DMS79 (cell line): ENCODE results near the gene RUNX2.

Source experiments
- DNase-seq: peaks from one replicate; lab custom pipeline; 2025; lab: John Stamatoyannopoulos, UW

The RUNX2 gene

DNA sequence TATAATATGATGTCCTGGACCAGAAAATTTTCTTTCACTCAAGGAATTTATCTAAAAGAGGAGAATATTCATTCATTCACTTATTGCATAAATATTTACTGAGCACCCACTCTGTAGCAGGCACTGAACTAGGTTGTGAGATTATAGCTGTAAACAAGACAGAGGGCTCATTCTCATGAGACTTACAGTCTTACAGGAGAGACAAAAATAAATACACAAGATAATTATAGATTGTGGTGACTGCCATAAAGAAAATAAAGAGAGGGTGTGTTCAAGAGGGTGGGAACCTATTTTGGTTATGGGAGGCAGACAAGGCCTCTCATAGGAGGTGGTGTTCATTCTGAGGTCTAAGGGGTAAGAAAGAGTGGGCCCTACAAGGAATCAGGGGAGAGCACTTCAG lies 159.5 kb downstream of the RUNX2 start:
- no peak for DNase-seq

DNA sequence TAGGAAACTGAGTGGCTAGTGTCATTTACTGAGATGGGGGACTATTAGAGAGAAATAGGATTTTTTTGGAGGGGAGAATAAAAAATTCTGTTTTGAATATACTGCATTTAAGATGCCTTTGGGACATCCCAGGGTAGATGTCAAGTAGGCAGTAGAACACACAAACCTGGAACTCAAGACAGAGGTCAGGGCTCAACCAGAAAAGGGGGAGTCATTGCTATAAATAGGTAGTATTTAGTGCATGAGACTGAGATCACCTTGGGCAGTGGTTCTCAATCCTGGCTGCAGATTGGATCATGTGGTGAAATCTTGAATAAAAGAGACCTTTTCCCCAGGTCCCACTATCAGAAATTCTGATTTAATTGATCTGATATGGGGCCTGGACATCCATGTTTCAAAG lies 160.1 kb downstream of the RUNX2 start:
- DNase-seq = no peak

DNA sequence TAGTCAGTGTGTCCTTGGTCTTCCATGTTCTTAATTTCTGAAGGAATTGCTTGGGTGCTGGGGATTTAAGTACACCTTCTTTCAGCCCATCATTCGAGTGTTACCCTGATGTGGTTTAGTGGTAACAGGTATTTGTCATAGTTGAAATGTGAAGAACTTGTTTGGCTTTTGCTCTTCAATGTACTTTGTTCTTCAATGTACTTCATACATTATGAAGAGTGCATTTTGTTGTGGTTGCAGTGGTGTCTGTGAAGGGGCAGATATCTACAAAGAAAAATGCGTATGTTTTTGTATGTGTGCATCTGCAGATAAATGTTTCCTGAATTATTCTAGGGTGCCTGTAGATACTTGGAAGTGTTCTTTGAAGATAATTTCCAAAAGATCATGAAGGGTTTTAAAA lies 160.8 kb downstream of the RUNX2 start:
- no peak for DNase-seq

DNA sequence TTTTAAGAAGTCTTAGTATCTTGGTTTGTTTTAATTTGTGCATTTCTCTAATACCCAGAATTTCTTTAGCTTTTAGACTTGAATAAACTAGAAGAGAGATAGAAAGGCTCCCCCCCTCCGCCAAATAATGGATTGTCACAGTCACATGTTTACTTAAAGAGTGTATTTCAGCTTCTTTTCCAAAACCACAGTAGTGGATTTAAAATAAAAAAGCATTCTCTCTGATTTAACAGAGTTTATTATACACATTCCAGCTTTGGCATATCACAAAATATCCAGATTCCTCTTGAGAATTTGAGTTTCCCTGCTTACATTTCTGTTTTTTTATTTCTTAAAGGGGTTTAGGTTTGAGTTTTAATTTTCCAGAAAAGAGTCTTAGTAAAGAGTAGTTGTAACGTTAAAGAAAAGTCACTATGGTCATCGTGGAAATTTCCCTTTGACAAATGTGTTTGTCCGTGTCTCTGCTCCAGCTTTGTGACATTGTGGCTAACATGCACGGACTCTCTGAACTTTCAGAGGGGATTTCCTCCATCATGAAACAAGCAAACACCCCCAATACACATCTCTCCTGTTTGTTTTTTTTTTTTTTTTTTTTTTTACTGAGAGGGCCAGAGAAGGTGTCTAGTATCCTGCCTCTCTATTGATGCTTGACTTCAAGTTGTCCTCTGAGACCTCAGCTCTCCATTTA lies 163.1 kb downstream of the RUNX2 start:
- DNase-seq = no peak

DNA sequence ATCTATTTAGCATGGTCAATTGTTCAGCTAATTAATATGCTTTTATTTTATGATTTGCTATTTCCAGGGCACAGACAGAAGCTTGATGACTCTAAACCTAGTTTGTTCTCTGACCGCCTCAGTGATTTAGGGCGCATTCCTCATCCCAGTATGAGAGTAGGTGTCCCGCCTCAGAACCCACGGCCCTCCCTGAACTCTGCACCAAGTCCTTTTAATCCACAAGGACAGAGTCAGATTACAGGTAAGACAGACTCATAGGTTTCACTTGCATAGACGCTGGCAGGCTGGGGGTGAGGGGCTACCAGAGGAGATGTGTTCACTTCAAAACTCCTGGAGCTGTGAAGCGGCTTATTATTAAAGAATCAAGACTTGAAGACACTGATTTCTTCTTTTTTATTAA lies 163.7 kb downstream of the RUNX2 start:
- DNase-seq = no peak

DNA sequence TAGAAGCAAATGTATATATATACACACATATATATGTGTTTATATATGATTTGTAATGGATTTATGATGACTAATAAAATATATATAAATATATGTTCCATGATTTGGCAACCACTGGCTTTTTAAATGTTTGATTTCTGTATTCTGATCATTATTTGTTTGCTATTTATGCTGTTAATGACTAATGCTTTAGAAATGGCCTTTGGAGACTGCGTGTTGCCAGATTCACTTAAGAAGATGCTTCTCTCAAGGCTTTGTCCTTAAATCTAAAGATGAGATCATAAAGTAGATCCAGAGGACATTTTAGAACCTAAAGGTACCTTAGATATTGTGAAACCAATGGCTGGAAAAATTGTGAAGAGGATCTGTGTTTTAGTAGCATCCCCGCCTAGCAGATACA lies 165.6 kb downstream of the RUNX2 start:
- DNase-seq = no peak

DNA sequence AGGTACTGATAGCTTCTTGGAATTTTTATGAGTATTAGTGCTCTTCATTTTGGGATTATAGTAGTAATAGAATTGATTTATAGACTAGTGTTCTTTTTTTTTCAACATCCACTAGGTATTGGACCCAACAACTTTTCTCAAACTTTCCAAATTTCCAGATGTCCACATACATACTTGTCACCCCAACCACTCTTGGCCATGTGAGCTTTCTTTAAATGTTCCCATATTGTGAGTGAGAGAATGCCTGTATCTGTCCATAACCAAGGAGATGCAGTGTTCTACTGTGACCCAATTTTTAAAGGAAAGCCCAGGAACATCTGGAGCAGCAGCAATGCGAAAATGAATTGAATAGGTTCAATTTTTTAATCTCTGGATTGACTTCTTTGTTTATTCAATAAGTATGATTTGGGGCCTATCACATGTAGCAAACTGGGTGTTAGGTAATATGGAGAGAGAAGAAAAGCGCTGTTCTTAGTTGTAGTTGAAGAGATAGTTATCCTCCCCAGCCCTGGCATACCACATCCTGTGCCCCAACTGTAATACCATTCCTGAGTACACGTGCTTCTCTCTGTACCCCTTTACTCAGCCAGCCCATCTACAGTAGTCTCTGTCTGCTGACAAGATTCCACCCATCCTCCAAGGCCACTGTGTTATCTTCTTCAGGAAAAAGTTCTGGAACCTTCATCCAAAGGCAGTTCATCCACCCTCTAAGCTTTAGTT lies 166.4 kb downstream of the RUNX2 start:
- no peak for DNase-seq

DNA sequence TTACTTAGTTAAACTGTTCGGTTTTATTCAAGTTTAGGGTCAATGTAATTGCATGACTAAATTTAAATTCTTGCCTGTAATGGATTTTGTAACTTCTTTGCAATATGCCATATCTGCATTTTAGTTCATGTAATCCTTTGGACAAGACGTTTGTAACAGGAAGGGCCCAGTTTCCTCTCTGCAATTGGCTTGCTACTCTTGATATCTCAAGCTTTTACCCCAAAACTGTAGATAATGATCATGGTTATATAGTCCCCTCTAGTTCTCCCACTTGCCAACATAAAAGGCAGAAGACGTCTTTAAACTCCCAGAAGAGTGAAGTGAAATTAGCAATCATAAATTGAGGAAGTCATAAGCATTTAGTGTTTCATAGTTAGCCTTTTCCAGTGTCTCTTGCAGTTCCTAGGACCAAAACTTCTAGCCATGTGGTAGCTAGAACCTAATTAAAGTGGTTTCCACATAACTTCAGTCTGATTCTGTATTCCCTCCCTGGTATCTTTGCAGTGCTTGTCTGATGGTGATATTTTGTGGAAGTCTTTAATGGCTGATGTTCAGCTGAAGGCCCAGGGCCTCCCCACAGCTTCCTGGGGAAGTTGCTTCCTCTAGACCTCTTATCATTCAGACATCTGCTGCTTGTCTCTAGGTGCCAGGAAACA lies 167.4 kb downstream of the RUNX2 start:
- no peak for DNase-seq

DNA sequence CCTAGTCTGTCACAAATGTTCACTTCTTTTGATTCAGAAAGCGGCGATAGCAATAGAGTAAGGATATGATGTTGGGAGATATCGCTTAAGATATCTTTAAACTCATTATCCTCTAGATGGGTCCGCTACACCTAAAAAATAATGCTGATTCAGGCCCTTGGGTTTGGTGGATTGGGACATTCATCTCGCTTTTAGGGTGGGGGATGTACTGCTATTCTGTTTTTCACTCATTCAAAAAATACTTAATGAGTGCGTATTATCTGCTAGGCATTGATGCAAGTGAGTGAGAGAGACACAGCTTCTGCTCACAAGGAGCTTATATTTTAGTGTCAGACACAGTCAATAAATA lies 167.9 kb downstream of the RUNX2 start:
- DNase-seq = no peak

DNA sequence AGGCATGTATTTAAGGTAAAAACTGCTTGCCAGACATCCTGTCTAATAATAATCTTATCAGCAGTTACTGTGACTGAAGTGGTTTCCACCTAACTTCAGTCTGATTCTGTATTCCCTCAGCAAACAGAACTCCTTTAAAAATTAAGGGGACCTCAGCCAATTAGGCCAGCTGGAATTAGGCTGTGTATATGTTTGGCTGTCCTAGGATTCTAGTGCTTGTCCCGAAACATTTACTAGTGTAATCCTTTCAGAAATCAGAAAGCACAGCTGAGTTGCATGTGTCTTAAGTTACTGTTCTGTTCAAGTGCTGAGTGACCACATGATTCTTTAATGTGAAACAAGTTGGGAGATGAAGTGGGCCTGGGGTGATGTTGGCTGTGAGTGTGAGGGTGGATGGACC lies 170.5 kb downstream of the RUNX2 start:
- no peak for DNase-seq

- no peak for DNase-seq
Observed at GRCh38 chr6:45500924-45501816, 173.0 kb downstream of the RUNX2 start.

DNA sequence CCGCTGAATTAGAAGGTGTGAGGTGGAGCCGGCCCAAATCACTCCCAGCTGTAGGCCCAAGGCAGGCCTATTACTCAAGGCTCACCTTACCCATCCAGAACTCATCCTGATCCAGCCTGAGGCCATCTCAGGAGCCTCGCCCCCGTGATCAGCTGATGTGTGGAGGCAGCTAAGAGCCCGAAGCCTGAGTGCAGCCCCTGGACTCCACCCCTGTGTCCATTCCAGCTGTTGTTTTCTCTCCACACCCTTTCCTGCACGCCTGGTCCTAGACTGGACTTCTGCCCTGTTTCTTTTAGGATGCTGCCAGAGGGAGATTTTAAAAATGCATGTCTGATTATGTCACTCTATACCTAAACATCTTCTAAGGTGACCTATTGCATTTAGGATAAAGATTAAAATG lies 174.3 kb downstream of the RUNX2 start:
- DNase-seq = no peak

GRCh38 chr6:45504947-45505346 lies 176.8 kb downstream of the RUNX2 start:
- DNase-seq = peak; percentile 7

- no peak for DNase-seq
Observed at GRCh38 chr6:45505470-45505869, 177.3 kb downstream of the RUNX2 start.

GRCh38 chr6:45507186-45507585 lies 179.1 kb downstream of the RUNX2 start:
- DNase-seq = no peak

GRCh38 chr6:45509426-45509825 lies 181.3 kb downstream of the RUNX2 start:
- DNase-seq = no peak

DNA sequence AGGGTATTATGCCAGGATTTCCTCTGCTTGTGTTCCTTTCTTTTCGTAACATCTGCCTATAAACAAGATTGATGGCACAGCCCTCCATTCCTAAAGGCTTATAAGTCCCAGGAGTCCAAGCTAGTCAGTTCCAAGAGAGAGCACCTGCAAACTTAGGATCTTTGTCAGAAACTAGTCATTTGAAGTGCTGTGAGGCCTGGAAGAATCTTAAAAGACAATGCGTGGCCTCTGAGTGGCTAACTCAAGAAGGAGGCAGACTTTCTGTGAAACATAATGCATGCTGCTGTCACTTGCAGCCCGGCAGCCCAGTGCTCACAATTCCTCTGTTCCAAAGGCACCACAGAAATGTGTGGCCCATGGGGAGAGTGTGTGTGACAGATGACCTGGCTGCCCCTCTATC lies 184.6 kb downstream of the RUNX2 start:
- no peak for DNase-seq

- no peak for DNase-seq
Observed at GRCh38 chr6:45513213-45513618, 185.1 kb downstream of the RUNX2 start.

DNA sequence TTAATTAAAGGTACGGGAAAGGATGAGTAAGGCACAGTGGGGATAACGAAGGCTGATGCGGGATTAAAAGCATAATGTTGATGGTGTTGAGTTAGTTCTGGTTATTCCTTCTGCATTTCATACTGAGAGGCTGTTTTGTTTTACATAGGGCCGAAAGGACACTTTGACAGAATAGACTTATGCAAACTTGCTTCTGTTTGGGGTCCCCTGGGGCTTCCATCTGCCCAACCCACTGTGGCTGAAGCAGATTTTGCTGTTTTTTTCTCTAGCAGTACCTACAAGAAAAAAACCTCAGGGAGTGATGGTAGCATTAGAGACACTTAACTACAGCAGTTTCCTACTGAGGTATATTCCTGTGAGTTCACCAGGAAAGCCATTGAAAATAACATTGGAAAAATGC lies 185.7 kb downstream of the RUNX2 start:
- DNase-seq = no peak

DNA sequence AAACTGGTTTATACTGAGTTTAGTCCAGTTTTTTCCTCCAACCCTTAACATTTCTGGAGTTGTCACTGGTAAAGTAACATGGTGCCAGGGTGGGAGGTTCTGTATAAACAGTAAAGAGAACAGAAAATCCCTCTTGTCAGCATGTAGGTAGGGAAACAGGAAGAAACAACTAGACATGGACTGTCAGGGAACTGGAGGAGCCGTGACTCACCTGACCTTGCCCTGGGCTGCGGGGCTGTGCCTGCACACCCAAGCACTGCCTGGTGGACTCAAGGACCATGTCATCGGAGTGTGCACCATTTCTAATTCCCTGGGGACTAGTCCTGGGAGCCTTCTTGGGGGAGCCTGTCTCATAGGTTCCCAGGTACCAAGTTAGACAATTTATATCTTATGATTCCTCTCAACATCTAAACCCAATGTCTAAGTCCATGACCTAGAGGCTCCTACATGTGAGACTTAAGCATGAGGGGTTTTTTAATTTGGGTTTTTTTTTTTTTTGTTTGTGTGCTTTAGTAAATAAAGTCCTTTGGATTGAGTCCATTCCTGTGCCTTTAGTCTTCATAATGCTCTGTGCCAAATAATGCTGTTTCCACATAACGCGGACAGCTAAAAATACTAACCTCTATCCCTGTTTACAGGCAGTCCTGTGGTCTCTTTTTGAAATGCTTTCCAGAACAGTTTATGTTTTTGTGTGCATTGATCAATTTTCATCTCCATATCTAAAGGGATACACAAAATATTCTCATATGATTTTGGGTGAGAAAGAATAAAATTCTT lies 186.5 kb downstream of the RUNX2 start:
- DNase-seq = no peak

DNA sequence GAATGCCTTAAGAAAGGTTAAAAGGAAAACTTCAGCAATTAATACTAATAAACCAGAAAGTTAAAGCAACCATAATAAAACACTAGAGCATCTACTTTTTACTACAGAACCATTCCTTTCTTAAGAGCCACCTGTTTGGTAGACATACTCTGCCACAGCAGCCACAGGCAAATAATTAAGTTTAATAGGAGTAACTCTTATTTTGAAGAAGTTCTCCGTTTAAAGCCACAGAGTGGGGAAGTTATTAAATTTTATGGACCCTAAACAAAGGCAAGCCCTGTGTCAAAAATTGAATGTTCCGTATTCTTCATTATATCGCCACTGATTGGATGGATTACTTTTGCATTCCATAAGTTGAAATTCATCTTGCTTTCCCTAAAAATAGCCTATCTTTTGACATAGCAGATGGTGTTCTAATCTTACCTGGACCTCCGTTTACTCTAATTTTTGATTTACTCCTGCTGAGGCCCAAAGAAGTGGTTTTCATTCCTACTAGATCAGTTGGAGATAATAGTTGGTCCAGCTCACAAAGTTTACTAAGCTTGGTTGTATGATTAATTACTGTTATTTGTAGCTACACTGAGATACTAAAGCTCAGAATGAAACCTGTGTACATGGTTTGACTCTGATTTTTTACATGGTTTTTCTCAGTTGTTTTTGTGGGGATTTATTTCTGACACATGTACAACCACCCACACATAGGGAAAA lies 190.0 kb downstream of the RUNX2 start:
- DNase-seq = no peak
